ENCODE results near the gene LYRM9.

The LYRM9 gene

GRCh38 chr17:27892866-27893769 lies at the start of gene LYRM9:
LYRM9 (minus strand) TSS chr17:27893365; CDS start chr17:27882694, 10,671 bp downstream.
- ATAC-seq (replicated peaks) (peak; percentile 97 to 98), DNase-seq (peak; percentile 89)
- H3K27me3 Mint-ChIP-seq: peaks cover 0 to 5% of the 10 kb centered on the region in 2 donors
- peak within 1 kb of the TSS; percentile 80 to 83 for H3K4me3 Mint-ChIP-seq
- H3K9me3 Mint-ChIP-seq: no peaks in the 10 kb centered on the region
- H3K4me1 Mint-ChIP-seq: peaks cover 16 to 25% of the 10 kb centered on the region in 2 donors
- no peaks in the 10 kb centered on the region for H3K36me3 Mint-ChIP-seq
- H3K27ac Mint-ChIP-seq: peak within 1 kb of the TSS; percentile 82

- ATAC-seq (replicated peaks): no peak
- no peak overlapping the region for H3K27ac Mint-ChIP-seq
- H3K9me3 Mint-ChIP-seq: no peaks in the 10 kb centered on the region
- peaks cover 11 to 18% of the 10 kb centered on the region in 2 donors for H3K27me3 Mint-ChIP-seq
- H3K4me3 Mint-ChIP-seq: no peak overlapping the region
- H3K4me1 Mint-ChIP-seq: peaks cover 16 to 28% of the 10 kb centered on the region in 2 donors
- H3K36me3 Mint-ChIP-seq: no peaks in the 10 kb centered on the region
- DNase-seq: no peak
Measured at GRCh38 chr17:27940503-27941428, 47.6 kb upstream of the LYRM9 start.

- Mint-ChIP-seq H3K4me3 (peak overlapping the region in 1 of 2 donors; percentile 17), H3K27me3 (peaks cover 21 to 28% of the 10 kb centered on the region in 2 donors), H3K9me3 (no peaks in the 10 kb centered on the region), H3K36me3 (no peaks in the 10 kb centered on the region), H3K27ac (no peak overlapping the region), H3K4me1 (peaks cover 9 to 18% of the 10 kb centered on the region in 2 donors)
- DNase-seq: no peak
- peak; percentile 91 to 93 for ATAC-seq (replicated peaks)
Measured at GRCh38 chr17:27939474-27940465, 46.6 kb upstream of the LYRM9 start.

DNA sequence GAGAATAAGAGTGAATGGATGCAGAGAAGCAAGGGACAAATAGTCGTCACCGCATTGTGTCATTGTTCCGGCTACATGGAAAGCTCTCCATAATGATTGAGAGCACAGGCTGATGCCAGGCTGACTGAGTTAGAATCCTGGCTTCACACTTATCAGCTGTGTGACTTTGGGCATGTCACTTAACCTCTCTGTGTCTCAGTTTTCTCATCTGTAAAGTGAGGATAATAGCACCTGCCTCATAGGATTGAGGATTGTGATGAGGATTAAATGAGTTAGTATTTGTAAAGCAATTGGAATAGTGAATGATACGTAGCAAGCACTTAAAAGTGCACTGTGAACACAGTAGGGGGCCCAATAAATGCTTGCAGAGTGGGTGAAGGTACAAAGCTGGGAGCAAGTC lies 45.7 kb upstream of the LYRM9 start:
- Mint-ChIP-seq H3K4me3 (no peak overlapping the region), H3K4me1 (peaks cover 5 to 12% of the 10 kb centered on the region in 2 donors), H3K27me3 (peaks cover 26 to 30% of the 10 kb centered on the region in 2 donors), H3K27ac (no peak overlapping the region), H3K36me3 (no peaks in the 10 kb centered on the region), H3K9me3 (no peaks in the 10 kb centered on the region)
- ATAC-seq (replicated peaks) (no peak), DNase-seq (no peak)

GRCh38 chr17:27938241-27938640 lies 45.1 kb upstream of the LYRM9 start:
- Mint-ChIP-seq H3K36me3 (no peaks in the 10 kb centered on the region), H3K4me1 (peaks cover 5 to 12% of the 10 kb centered on the region in 2 donors), H3K27me3 (peaks cover 28 to 30% of the 10 kb centered on the region in 2 donors), H3K4me3 (no peak overlapping the region), H3K9me3 (no peaks in the 10 kb centered on the region), H3K27ac (no peak overlapping the region)
- no peak for ATAC-seq (replicated peaks)
- DNase-seq: no peak

GRCh38 chr17:27937025-27937546 lies 43.9 kb upstream of the LYRM9 start:
- no peak for DNase-seq
- H3K9me3 Mint-ChIP-seq: no peaks in the 10 kb centered on the region
- H3K36me3 Mint-ChIP-seq: no peaks in the 10 kb centered on the region
- peaks cover 28 to 30% of the 10 kb centered on the region in 2 donors for H3K27me3 Mint-ChIP-seq
- no peak for ATAC-seq (replicated peaks)
- H3K4me3 Mint-ChIP-seq: no peak overlapping the region
- H3K4me1 Mint-ChIP-seq: peaks cover 5 to 12% of the 10 kb centered on the region in 2 donors
- H3K27ac Mint-ChIP-seq: no peak overlapping the region

DNA sequence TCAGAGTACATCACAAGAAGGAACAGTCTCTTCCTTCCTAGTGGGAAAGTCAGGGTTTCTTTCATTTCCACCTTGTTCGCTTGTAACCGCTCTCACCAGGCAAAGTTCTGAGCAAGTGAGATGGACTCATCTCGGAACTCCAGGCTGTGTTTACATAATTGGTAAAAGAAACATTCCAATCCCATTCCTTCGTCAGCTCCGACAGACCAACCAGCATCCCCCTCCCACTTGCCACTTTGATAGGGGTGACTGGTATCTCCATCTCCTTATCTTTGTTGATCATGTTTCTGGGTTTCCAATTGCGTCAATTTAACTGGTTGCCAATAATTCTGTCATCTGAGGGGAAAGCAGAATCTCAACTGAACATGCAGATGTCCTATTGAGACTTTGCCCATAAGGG lies 36.8 kb upstream of the LYRM9 start:
- no peaks in the 10 kb centered on the region for H3K9me3 Mint-ChIP-seq
- H3K27me3 Mint-ChIP-seq: peaks cover 14 to 30% of the 10 kb centered on the region in 2 donors
- no peaks in the 10 kb centered on the region for H3K36me3 Mint-ChIP-seq
- H3K27ac Mint-ChIP-seq: no peak overlapping the region
- no peak for ATAC-seq (replicated peaks)
- no peak for DNase-seq
- H3K4me3 Mint-ChIP-seq: no peak overlapping the region
- H3K4me1 Mint-ChIP-seq: no peaks in the 10 kb centered on the region

GRCh38 chr17:27928587-27928986 lies 35.4 kb upstream of the LYRM9 start:
- no peaks in the 10 kb centered on the region for H3K4me1 Mint-ChIP-seq
- no peak for ATAC-seq (replicated peaks)
- no peak for DNase-seq
- no peaks in the 10 kb centered on the region for H3K36me3 Mint-ChIP-seq
- no peak overlapping the region for H3K27ac Mint-ChIP-seq
- no peak overlapping the region for H3K4me3 Mint-ChIP-seq
- peaks cover 5 to 25% of the 10 kb centered on the region in 2 donors for H3K27me3 Mint-ChIP-seq
- no peaks in the 10 kb centered on the region for H3K9me3 Mint-ChIP-seq

- peaks cover 5 to 25% of the 10 kb centered on the region in 2 donors for H3K27me3 Mint-ChIP-seq
- DNase-seq (no peak), ATAC-seq (replicated peaks) (no peak)
- no peaks in the 10 kb centered on the region for H3K9me3 Mint-ChIP-seq
- H3K36me3 Mint-ChIP-seq: no peaks in the 10 kb centered on the region
- no peaks in the 10 kb centered on the region for H3K4me1 Mint-ChIP-seq
- H3K4me3 Mint-ChIP-seq: no peak overlapping the region
- no peak overlapping the region for H3K27ac Mint-ChIP-seq
Measured at GRCh38 chr17:27927781-27928180, 34.6 kb upstream of the LYRM9 start.

GRCh38 chr17:27921599-27921998 lies 28.4 kb upstream of the LYRM9 start:
- no peaks in the 10 kb centered on the region for H3K36me3 Mint-ChIP-seq
- no peak overlapping the region for H3K27ac Mint-ChIP-seq
- H3K4me3 Mint-ChIP-seq: no peak overlapping the region
- no peaks in the 10 kb centered on the region for H3K9me3 Mint-ChIP-seq
- DNase-seq (no peak), ATAC-seq (replicated peaks) (no peak)
- H3K4me1 Mint-ChIP-seq: no peaks in the 10 kb centered on the region
- peaks cover 4 to 10% of the 10 kb centered on the region in 2 donors for H3K27me3 Mint-ChIP-seq

- DNase-seq: no peak
- Mint-ChIP-seq H3K27me3 (peaks cover 4 to 6% of the 10 kb centered on the region in 2 donors), H3K4me1 (no peaks in the 10 kb centered on the region), H3K4me3 (no peak overlapping the region), H3K9me3 (no peaks in the 10 kb centered on the region), H3K27ac (no peak overlapping the region), H3K36me3 (no peaks in the 10 kb centered on the region)
- ATAC-seq (replicated peaks): no peak
Measured at GRCh38 chr17:27921077-27921476, 27.9 kb upstream of the LYRM9 start.

- Mint-ChIP-seq H3K36me3 (no peaks in the 10 kb centered on the region), H3K27me3 (peaks cover 4 to 6% of the 10 kb centered on the region in 2 donors), H3K4me3 (no peak overlapping the region), H3K27ac (no peak overlapping the region), H3K4me1 (no peaks in the 10 kb centered on the region), H3K9me3 (no peaks in the 10 kb centered on the region)
- DNase-seq: no peak
- ATAC-seq (replicated peaks): no peak
Measured at GRCh38 chr17:27920569-27920968, 27.4 kb upstream of the LYRM9 start.

DNA sequence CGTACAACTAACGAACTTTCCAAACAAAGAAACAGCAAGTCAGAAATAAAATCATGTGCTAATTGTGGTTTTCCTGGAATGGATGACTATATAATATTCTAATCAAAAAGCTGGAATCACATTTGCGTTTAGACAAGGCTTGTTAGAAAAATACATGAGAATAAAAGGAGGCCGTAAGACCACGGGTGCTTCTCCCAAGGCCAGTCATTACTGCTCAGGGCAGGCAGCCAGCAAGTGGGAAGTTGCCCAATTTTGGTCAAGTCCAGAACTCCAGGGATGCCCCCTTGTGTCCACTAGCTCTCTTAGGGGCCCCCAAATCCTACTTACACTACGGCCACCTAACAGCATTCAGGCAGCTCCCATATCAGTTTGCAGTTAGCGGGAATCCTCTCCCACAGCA lies 25.9 kb upstream of the LYRM9 start:
- Mint-ChIP-seq H3K36me3 (no peaks in the 10 kb centered on the region), H3K9me3 (no peaks in the 10 kb centered on the region), H3K27ac (no peak overlapping the region), H3K4me1 (no peaks in the 10 kb centered on the region), H3K4me3 (no peak overlapping the region), H3K27me3 (peaks cover 4 to 6% of the 10 kb centered on the region in 2 donors)
- no peak for DNase-seq
- ATAC-seq (replicated peaks): no peak

All from stimulated activated naive B cell treated with anti-CD40 and anti-IgM and Interleukin-4, amounts not matched to agents 10 μg/mL and 1 μg/mL and 100 μg/mL, for 72 hours (primary cell).